ENCODE data around the gene CFAP46. TPM values are rescaled to one million over a fixed set of nuclear protein-coding genes. Genes with fewer than 3 reads are reported as not detected.

The CFAP46 gene
- polyA plus RNA-seq, 6 donors from 2014 or later: 0.05 TPM; not detected in 5

- no peak for DNase-seq
- peaks cover 11 to 13% of the 10 kb centered on the region in 2 donors for H3K36me3 Mint-ChIP-seq
- peaks cover 13 to 36% (median 15%) of the 10 kb centered on the region in 3 donors for H3K27me3 Mint-ChIP-seq
- H3K27ac Mint-ChIP-seq: peak overlapping the region in 1 of 6 donors; percentile 73
- ATAC-seq (ENCODE audit: low read depth in 2 of 2): no peak
- peaks cover 7 to 23% (median 11%) of the 10 kb centered on the region in 7 donors for H3K9me3 Mint-ChIP-seq
- no peak overlapping the region for H3K4me3 Mint-ChIP-seq
- H3K4me1 Mint-ChIP-seq: peaks cover 0 to 6% (median 0%) of the 10 kb centered on the region in 3 donors
These were observed 104.5 kb downstream of the CFAP46 start for GRCh38 chr10:132837905-132838304.

GRCh38 chr10:132836832-132837540, 105.4 kb downstream of the CFAP46 start:
- Mint-ChIP-seq H3K36me3 (peaks cover 2 to 4% of the 10 kb centered on the region in 2 donors), H3K4me3 (peak overlapping the region in 1 of 8 donors; percentile 35), H3K27me3 (peaks cover 5 to 30% (median 6%) of the 10 kb centered on the region in 3 donors), H3K27ac (no peak overlapping the region), H3K9me3 (peaks cover 2 to 14% (median 2%) of the 10 kb centered on the region in 7 donors), H3K4me1 (peaks cover 0 to 6% (median 0%) of the 10 kb centered on the region in 3 donors)
- ATAC-seq (ENCODE audit: low read depth in 2 of 2) (peak in 1 of 2 donors; percentile 28), DNase-seq (peak; percentile 37)

- Mint-ChIP-seq H3K36me3 (no peaks in the 10 kb centered on the region), H3K4me3 (no peak overlapping the region), H3K4me1 (peaks cover 0 to 6% (median 0%) of the 10 kb centered on the region in 3 donors), H3K27me3 (peaks cover 7 to 30% (median 9%) of the 10 kb centered on the region in 3 donors), H3K27ac (no peak overlapping the region), H3K9me3 (peaks cover 0 to 7% (median 0%) of the 10 kb centered on the region in 7 donors)
- no peak for DNase-seq
- ATAC-seq (ENCODE audit: low read depth in 2 of 2): no peak
These were observed 106.0 kb downstream of the CFAP46 start for GRCh38 chr10:132836248-132836831.

- no peak overlapping the region for H3K4me3 Mint-ChIP-seq
- ATAC-seq (ENCODE audit: low read depth in 2 of 2): no peak
- no peak for DNase-seq
- peaks cover 0 to 6% (median 0%) of the 10 kb centered on the region in 3 donors for H3K4me1 Mint-ChIP-seq
- H3K27me3 Mint-ChIP-seq: peaks cover 9 to 31% (median 13%) of the 10 kb centered on the region in 3 donors
- peaks cover 0 to 4% (median 0%) of the 10 kb centered on the region in 7 donors for H3K9me3 Mint-ChIP-seq
- H3K27ac Mint-ChIP-seq: no peak overlapping the region
- no peaks in the 10 kb centered on the region for H3K36me3 Mint-ChIP-seq
These were observed 106.5 kb downstream of the CFAP46 start for GRCh38 chr10:132835848-132836233.

- ATAC-seq (ENCODE audit: low read depth in 2 of 2) (no peak), DNase-seq (no peak)
- H3K27ac Mint-ChIP-seq: no peak overlapping the region
- peaks cover 0 to 6% (median 0%) of the 10 kb centered on the region in 3 donors for H3K4me1 Mint-ChIP-seq
- no peaks in the 10 kb centered on the region for H3K36me3 Mint-ChIP-seq
- peaks cover 0 to 2% (median 0%) of the 10 kb centered on the region in 7 donors for H3K9me3 Mint-ChIP-seq
- no peak overlapping the region for H3K4me3 Mint-ChIP-seq
- peaks cover 9 to 31% (median 13%) of the 10 kb centered on the region in 3 donors for H3K27me3 Mint-ChIP-seq
These were observed 107.2 kb downstream of the CFAP46 start for GRCh38 chr10:132834891-132835847.

GRCh38 chr10:132834311-132834761, 108.0 kb downstream of the CFAP46 start:
- DNase-seq (no peak), ATAC-seq (ENCODE audit: low read depth in 2 of 2) (no peak)
- H3K9me3 Mint-ChIP-seq: no peaks in the 10 kb centered on the region
- no peak overlapping the region for H3K27ac Mint-ChIP-seq
- H3K4me1 Mint-ChIP-seq: peaks cover 0 to 6% (median 0%) of the 10 kb centered on the region in 3 donors
- no peaks in the 10 kb centered on the region for H3K36me3 Mint-ChIP-seq
- peaks cover 8 to 30% (median 9%) of the 10 kb centered on the region in 3 donors for H3K27me3 Mint-ChIP-seq
- H3K4me3 Mint-ChIP-seq: no peak overlapping the region

- H3K4me3 Mint-ChIP-seq: no peak overlapping the region
- H3K36me3 Mint-ChIP-seq: no peaks in the 10 kb centered on the region
- no peaks in the 10 kb centered on the region for H3K9me3 Mint-ChIP-seq
These were observed 108.8 kb downstream of the CFAP46 start for GRCh38 chr10:132833421-132834111.

GRCh38 chr10:132832186-132832969, 110.0 kb downstream of the CFAP46 start:
- no peak overlapping the region for H3K4me3 Mint-ChIP-seq
- no peaks in the 10 kb centered on the region for H3K36me3 Mint-ChIP-seq
- DNase-seq: no peak
- no peak for ATAC-seq (ENCODE audit: low read depth in 2 of 2)
- peaks cover 8 to 25% (median 9%) of the 10 kb centered on the region in 3 donors for H3K27me3 Mint-ChIP-seq
- no peaks in the 10 kb centered on the region for H3K9me3 Mint-ChIP-seq
- H3K27ac Mint-ChIP-seq: no peak overlapping the region
- peaks cover 0 to 5% (median 0%) of the 10 kb centered on the region in 3 donors for H3K4me1 Mint-ChIP-seq

More at GRCh38 chr10:132833421-132834111, 108.8 kb downstream of the CFAP46 start:
- no peak for ATAC-seq (ENCODE audit: low read depth in 2 of 2)
- Mint-ChIP-seq H3K27me3 (peaks cover 8 to 25% (median 9%) of the 10 kb centered on the region in 3 donors), H3K4me1 (peaks cover 0 to 6% (median 0%) of the 10 kb centered on the region in 3 donors), H3K27ac (no peak overlapping the region)
- DNase-seq: no peak

GRCh38 chr10:132829403-132829802, 113.0 kb downstream of the CFAP46 start:
- no peaks in the 10 kb centered on the region for H3K4me1 Mint-ChIP-seq
- no peak overlapping the region for H3K4me3 Mint-ChIP-seq
- no peak for DNase-seq
- H3K36me3 Mint-ChIP-seq: no peaks in the 10 kb centered on the region
- no peak for ATAC-seq (ENCODE audit: low read depth in 2 of 2)
- H3K9me3 Mint-ChIP-seq: peaks cover 0 to 3% (median 0%) of the 10 kb centered on the region in 7 donors
- H3K27me3 Mint-ChIP-seq: peaks cover 8 to 25% (median 9%) of the 10 kb centered on the region in 3 donors
- H3K27ac Mint-ChIP-seq: no peak overlapping the region

GRCh38 chr10:132828681-132829080, 113.7 kb downstream of the CFAP46 start:
- no peaks in the 10 kb centered on the region for H3K4me1 Mint-ChIP-seq
- ATAC-seq (ENCODE audit: low read depth in 2 of 2) (no peak), DNase-seq (no peak)
- no peaks in the 10 kb centered on the region for H3K36me3 Mint-ChIP-seq
- H3K27me3 Mint-ChIP-seq: peaks cover 8 to 25% (median 9%) of the 10 kb centered on the region in 3 donors
- H3K4me3 Mint-ChIP-seq: no peak overlapping the region
- H3K27ac Mint-ChIP-seq: no peak overlapping the region
- peaks cover 0 to 3% (median 0%) of the 10 kb centered on the region in 7 donors for H3K9me3 Mint-ChIP-seq

- ATAC-seq (ENCODE audit: low read depth in 2 of 2) (no peak), DNase-seq (no peak)
- peaks cover 8 to 25% (median 9%) of the 10 kb centered on the region in 3 donors for H3K27me3 Mint-ChIP-seq
- H3K4me3 Mint-ChIP-seq: no peak overlapping the region
- no peaks in the 10 kb centered on the region for H3K36me3 Mint-ChIP-seq
- H3K27ac Mint-ChIP-seq: peak overlapping the region in 1 of 6 donors; percentile 31
- H3K9me3 Mint-ChIP-seq: peaks cover 0 to 3% (median 0%) of the 10 kb centered on the region in 7 donors
- H3K4me1 Mint-ChIP-seq: no peaks in the 10 kb centered on the region
These were observed 114.4 kb downstream of the CFAP46 start for GRCh38 chr10:132827861-132828539.

All from naive B cell (primary cell).